ENCODE results near the gene TACC3.
"Not testable (repeated sequence)": the region's sequence is repeated elsewhere in the genome, so short reads cannot be mapped to it uniquely, and the experiment has no call there.

TACC3 gene

DNA sequence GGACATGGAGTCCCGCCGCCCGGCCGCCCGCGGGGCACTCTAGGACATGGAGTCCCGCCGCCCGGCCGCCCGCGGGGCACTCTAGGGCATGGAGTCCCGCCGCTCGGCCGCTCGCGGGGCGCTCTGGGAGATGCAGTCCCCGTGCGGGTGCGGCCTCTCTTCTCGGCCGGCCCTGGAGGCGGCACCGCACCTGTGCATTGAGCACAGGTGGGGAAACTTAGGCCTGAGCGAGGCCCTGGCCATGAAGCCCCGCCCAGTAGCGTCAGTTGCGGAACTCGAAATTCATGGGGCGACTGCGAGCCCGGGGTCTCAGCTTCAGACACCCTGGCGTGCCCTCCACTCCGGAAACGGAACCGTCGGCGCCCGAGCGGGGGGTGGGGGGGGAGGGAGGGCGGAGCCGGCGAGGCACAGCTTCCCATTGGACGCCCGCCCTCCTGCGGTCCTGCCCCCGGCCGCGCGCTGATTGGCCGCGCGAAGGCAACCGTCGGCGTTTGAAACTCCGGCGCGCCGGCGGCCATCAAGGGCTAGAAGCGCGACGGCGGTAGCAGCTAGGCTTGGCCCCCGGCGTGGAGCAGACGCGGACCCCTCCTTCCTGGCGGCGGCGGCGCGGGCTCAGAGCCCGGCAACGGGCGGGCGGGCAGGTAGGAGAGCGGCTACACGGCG lies at the start of gene TACC3, which contains the start of gene TMEM129:
Gene TACC3, plus strand, starts transcription at position 519 of the 663 bp plus-strand sequence. CDS start 1,901 bp downstream, outside the sequence.
Gene TMEM129, minus strand, starts transcription at position 321 of the 663 bp plus-strand sequence. CDS start 486 bp downstream, outside the sequence.
- peak; percentile 91 for DNase-seq (ENCODE audit: low read depth)

DNA sequence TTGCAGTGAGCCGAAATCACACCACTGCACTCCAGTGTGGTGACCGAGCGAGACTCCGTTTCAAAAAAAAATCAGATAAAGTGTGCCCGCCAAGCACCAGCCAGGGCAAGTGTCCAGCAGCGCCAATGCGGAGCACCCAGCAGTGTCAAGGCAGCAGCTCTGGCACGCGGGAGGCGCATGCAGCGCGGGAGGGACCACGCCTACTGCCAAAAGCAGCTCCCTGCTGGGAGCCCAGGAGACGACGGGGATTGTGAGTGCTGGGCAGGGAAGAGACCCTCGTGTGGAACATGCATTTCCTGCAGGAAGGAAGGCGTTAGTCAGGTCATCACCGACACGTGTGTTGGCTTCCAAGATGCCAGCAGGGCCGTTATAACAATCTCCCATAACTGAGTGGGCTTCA lies 47.6 kb upstream of the TACC3 start:
- DNase-seq (ENCODE audit: low read depth) = no peak

GRCh38 chr4:1674682-1675081 lies 46.6 kb upstream of the TACC3 start:
- DNase-seq (ENCODE audit: low read depth) = no peak

DNA sequence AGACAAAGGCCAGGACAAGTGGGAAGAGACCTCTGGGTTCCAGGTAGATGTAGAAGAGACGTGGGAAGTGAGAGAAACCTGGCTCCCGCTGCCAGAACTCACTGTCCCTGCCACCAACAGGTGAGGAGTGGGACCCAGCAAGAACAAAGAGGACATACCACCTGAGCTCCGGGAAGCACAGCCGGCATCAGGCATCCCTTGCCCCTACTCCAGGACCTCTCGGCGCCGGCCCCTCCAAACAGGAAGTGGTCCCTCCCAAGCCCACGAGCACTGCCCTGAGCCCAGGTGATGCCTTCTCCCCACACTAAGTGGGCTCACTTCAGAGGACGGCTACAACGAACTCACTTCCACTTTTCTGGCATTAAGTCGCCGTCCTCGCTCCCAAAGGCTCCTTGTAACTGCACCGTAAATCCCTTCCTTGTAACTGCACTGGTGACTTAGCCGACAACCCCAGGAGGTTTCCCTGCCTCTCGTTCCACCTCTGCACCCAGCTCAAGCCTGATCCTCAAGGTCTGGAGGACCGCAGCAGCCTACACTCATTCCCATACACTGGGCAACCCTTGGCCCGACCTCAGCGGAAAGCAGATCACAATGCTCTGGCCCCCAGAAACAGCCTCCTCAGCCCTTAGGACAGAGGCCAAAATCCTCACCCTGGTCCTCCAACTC lies 46.1 kb upstream of the TACC3 start:
- no peak for DNase-seq (ENCODE audit: low read depth)

DNA sequence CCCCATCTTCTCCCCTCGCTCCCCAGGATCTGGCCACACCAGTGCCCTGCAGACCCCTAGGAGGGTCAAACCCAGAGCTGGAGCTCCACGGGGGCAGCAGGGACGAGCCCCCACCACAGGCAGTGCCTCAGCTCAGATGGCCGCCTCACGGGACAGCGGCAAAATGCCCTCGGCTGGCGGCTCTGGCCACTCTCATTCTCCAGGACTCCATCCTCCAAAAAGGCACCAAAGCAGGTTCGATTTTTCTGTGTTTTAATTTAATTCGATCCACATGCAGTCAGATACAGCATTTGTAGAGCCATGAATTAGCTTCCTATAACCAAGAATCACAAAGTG lies 45.6 kb upstream of the TACC3 start:
- no peak for DNase-seq (ENCODE audit: low read depth)

- DNase-seq (ENCODE audit: low read depth) = no peak
Observed at GRCh38 chr4:1676605-1677525, 44.5 kb upstream of the TACC3 start.

GRCh38 chr4:1678244-1678643 lies 43.1 kb upstream of the TACC3 start:
- no peak for DNase-seq (ENCODE audit: low read depth)

DNA sequence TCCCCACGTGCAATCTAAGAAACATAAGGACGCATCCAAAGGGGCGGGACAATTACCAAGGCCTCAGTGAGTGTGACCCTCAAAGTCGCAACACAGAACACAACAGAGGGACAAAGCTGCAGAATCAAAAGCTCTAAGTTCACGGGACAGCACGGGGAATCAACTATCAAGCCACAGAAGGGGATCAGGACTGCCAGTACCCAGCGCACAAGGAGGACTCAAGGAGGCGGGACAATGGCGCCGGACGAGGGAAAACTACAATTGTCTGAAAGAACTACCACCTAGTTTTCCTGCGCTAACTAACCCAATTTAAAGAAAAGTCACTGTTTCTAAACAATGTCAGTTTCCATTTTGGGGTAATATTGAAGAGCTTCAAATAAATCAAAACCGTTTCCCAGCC lies 38.5 kb upstream of the TACC3 start:
- no peak for DNase-seq (ENCODE audit: low read depth)

GRCh38 chr4:1683261-1683735 lies 38.0 kb upstream of the TACC3 start:
- peak; percentile 92 for DNase-seq (ENCODE audit: low read depth)

GRCh38 chr4:1683736-1684505 lies 37.4 kb upstream of the TACC3 start, which contains the start of gene FAM53A:
TSS of gene FAM53A (minus strand) at chr4:1684313. CDS start at chr4:1668741, 15,572 bp downstream.
- DNase-seq (ENCODE audit: low read depth) = peak; percentile 70

DNA sequence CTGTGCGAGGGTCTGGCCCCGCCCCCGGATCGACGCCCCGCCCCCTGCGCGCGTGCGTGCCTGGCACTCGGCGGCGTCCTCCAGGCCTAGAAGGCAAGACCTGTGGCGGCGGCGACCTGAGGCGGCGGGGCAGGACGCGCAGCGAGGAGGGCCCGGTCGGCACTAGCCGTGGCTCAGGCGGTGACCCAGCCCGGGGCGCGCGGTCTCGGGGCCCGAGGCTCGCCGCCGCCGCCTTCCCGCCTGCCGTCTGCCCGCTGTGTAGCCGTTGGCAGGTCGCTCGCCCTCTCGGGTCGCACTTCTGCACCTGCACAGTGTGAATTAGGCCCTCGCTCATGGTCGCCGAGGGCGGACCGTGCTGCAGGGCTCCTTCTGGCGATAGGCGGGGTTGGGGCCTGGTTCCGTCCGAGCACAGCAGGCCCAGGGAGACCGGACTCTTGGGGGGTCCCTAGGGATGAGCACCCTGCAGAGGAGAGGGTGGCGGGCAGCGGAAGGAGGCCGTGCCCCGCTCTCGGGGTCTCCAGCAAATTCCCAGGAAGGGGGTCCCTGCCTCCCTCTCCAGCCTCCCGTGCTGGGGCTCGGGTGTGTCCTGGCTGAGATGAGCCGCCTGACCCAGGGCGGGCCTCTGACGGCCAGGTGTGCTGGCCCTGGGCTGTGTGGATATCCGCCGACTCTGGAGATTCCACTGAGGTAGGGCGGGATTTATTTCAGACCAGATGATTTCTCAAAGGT lies 36.7 kb upstream of the TACC3 start:
- no peak for DNase-seq (ENCODE audit: low read depth)

DNA sequence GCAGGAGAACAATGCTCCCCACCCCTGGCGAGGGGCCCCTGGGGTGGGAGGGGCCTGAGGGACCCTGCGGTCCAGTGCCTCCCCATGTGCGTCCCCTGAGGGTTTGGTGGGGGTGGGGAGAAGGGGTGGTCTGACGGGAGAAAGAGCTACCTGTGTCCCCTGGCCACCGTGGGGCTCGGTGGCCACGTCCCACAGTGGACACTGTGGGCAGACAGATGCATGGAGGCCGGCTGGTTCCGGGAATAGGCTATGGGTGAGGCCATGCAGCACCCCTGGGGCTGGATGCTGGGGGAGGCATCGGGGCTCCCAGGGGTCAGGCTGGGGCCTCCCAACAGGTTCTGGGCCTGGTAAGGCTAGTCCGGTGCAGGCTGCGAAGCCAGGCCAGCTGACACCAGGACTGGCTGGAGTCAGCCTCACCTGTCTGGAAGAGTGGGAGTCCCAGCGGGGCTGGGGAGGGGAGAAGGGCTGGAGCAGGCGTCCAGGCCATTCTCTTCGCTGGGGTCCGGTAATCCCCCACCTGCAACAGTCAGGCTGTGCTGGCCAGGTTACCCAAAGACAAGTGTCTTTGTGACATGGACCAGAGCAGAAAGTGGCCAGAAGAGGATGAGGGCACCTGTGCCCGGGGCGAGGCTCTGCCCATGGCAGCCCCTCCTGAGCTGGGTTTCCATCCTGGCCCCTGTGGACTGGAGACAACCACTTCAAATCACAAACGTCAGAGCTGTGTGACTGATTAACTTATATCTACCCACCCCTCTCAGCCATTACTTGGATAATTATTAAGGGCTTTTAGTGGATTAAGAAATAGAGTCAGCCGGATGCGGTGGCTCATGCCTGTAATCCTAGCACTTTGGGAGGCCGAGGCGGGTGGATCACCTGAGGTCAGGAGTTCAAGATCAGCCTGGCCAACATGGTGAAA lies 35.8 kb upstream of the TACC3 start:
- no peak for DNase-seq (ENCODE audit: low read depth)

GRCh38 chr4:1686440-1687036 lies 34.8 kb upstream of the TACC3 start:
- no peak for DNase-seq (ENCODE audit: low read depth)

DNA sequence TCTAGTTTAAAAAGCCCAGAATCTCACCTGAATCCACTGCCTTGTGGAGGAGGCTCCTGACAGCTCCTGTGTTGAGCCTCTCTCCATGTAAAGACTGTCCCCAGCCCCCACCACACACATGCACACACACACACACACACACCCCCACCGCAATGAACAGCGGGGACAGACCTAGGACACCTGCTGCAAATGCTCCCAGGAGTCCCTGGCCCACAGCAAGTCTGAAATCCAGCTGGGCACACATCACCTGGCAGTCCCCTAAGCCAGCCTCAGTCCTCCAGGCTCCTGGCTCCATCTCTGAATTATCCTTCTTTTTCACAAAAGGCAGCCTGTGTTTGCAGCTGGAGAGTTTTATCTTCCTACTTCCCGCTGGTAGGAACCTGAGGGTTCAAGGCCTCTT lies 30.6 kb upstream of the TACC3 start:
- no peak for DNase-seq (ENCODE audit: low read depth)

GRCh38 chr4:1691737-1692373 lies 29.5 kb upstream of the TACC3 start:
- DNase-seq (ENCODE audit: low read depth) = no peak

GRCh38 chr4:1693131-1693896 lies 28.0 kb upstream of the TACC3 start:
- DNase-seq (ENCODE audit: low read depth) = peak; percentile 85

- no peak for DNase-seq (ENCODE audit: low read depth)
Observed at GRCh38 chr4:1695913-1696312, 25.4 kb upstream of the TACC3 start.

GRCh38 chr4:1701671-1702070 lies 19.6 kb upstream of the TACC3 start:
- not testable (repeated sequence) for DNase-seq (ENCODE audit: low read depth)

Measured in amniotic epithelial cell (primary cell).